Measurements from ENCODE around the gene PHACTR3. TPM values are rescaled to one million over a fixed set of nuclear protein-coding genes. Genes with fewer than 3 reads are reported as not detected.

PHACTR3 gene
- total and polyA plus RNA-seq, 2 of the 8 experiments (the other 6 are each of a cell fraction or from before 2014, with no cell fraction given), result 0.05 to 0.13 TPM

DNA sequence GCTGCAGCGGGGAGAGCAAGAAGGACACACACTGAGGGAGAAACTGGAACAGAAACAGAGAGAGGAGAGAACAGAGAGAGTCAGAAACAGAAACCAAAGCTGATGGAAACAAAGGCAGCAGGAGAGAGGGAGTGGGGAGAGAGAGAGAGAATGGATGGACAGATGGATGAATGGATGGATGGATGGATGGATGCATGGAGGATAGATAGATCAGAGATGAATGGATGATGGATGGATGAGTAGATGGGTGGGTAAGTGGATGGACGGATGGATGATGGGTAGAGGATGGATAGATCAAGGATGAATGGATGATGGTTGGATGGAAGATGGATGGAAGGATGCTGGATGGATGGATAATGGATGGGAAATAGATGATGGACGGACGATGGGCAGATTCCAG lies 35.0 kb upstream of the PHACTR3 start:
- Histone ChIP-seq H3K9me3 (ENCODE audit: insufficient read depth in 2 of 2, low read depth in 1 of 2, low read length in 1 of 2) (peaks cover 40 to 60% of the 10 kb centered on the region in 2 experiments), H3K14ac (ENCODE audit: insufficient read length) (no peak overlapping the region), H3K18ac (ENCODE audit: extremely low read depth, low read length) (no peak overlapping the region), H3K27me3 (replicated peaks in 1 of 4; ENCODE audit: control insufficient read depth in 3 of 4, extremely low read depth in 1 of 4, insufficient read depth in 3 of 4, low read length in 3 of 4) (peaks cover 0 to 10% (median 4%) of the 10 kb centered on the region in 4 experiments; a peak in 4 of 7 replicates), H3K4me1 (replicated peaks in 1 of 4; ENCODE audit: control insufficient read depth in 3 of 4, insufficient read depth in 4 of 4, low read length in 3 of 4) (peaks cover 0 to 4% (median 0%) of the 10 kb centered on the region in 4 experiments; a peak in 1 of 7 replicates), H4K20me1 (replicated peaks in 1 of 2; ENCODE audit: control insufficient read depth in 1 of 2, insufficient read depth in 2 of 2, low read length in 2 of 2) (peaks cover 0 to 3% of the 10 kb centered on the region in 2 experiments), H3K23me2 (ENCODE audit: low read depth, low read length) (peaks cover 5% of the 10 kb centered on the region; the same call in 1 of the 2 replicates), H4K8ac (ENCODE audit: extremely low read depth, insufficient read depth, low read length) (no peak overlapping the region), H3K27ac (ENCODE audit: low read depth, low read length) (no peak overlapping the region), H2BK5ac (ENCODE audit: low read depth, low read length) (no peak overlapping the region), H3K79me1 (ENCODE audit: low read depth, low read length) (no peaks in the 10 kb centered on the region), H3K56ac (replicated peaks; ENCODE audit: insufficient read length, low read depth, low read length) (no peak overlapping the region), H3K9ac (replicated peaks in 1 of 4; ENCODE audit: extremely low read depth in 1 of 4, low read depth in 3 of 4, low read length in 3 of 4) (no peak overlapping the region), H4K5ac (ENCODE audit: insufficient read length, low read depth, low read length) (no peak overlapping the region), H2BK12ac (ENCODE audit: low read depth, low read length) (no peak overlapping the region), H3K36me3 (ENCODE audit: control insufficient read depth in 2 of 4, insufficient read depth in 4 of 4, low read length in 3 of 4) (no peaks in the 10 kb centered on the region), H3K79me2 (ENCODE audit: control insufficient read depth in 1 of 2, insufficient read depth in 2 of 2, low read length in 2 of 2) (no peaks in the 10 kb centered on the region), H2BK15ac (ENCODE audit: low read length) (no peak overlapping the region), H2AK5ac (ENCODE audit: low read depth, low read length) (no peak overlapping the region), H2BK20ac (ENCODE audit: low read length) (no peak overlapping the region), H2AFZ (ENCODE audit: low read length) (no peak overlapping the region), H3K4ac (replicated peaks; ENCODE audit: insufficient read length, low read depth, low read length) (no peak overlapping the region), H2BK120ac (replicated peaks; ENCODE audit: low read depth, low read length) (no peak overlapping the region), H3K23ac (ENCODE audit: insufficient read length) (no peak overlapping the region), H4K91ac (replicated peaks; ENCODE audit: insufficient read length, low read length) (no peak overlapping the region), H3K4me3 (ENCODE audit: extremely low read depth in 1 of 4, insufficient read depth in 2 of 4, low read depth in 3 of 4, low read length in 4 of 4) (no peak overlapping the region), H3K4me2 (ENCODE audit: insufficient read depth in 1 of 2, low read depth in 2 of 2, low read length in 2 of 2) (no peak overlapping the region)
- WGBS, 2 experiments (ENCODE audit: extremely low coverage in 1 of 2, insufficient coverage in 1 of 2, insufficient read length in 1 of 2, insufficient replicate concordance in 2 of 2, low coverage in 1 of 2, low lambda C conversion rate in 2 of 2, missing lambda C conversion rate in 1 of 2), result 83 to 100% methylated on average over 1 to 4 of the region's 4 CpGs
- POLR2A ChIA-PET (ENCODE audit: partially characterized antibody), result no interaction called here
- no peak for DNase-seq (ENCODE audit: low read depth in 1 of 2, low spot score in 2 of 2)
- CTCF ChIA-PET (ENCODE audit: partially characterized antibody), result no interaction called here
- no peak for FAIRE-seq
- TF ChIP-seq TAF1 (IDR thresholded peaks at IDR 0.05; ENCODE audit: low read depth, low read length), result no peak
- TF ChIP-seq CBX8 (IDR thresholded peaks at IDR 0.05; ENCODE audit: borderline replicate concordance, low read depth, low read length), result no peak
- no peak for TF ChIP-seq EZH2 (IDR thresholded peaks at IDR 0.05; ENCODE audit: low read depth, low read length, severe bottlenecking)
- TF ChIP-seq EP300 (IDR thresholded peaks at IDR 0.05; ENCODE audit: borderline replicate concordance in 1 of 2, low read depth in 2 of 2, low read length in 2 of 2), result no peak
